DND-41 (cell line): ENCODE measurements around the gene ZRANB3.

Experiments
- EZH2 ChIP-seq: IDR thresholded peaks from 3 replicates; pipeline ENCODE4 v1.6.1; 2012; ENCODE audit warnings: borderline replicate concordance, low read depth, mild to moderate bottlenecking, moderate library complexity, low read length, inconsistent platforms; ENCODE audit not compliant: severe bottlenecking
- TF ChIP-seq, protein P1 (sequence below): IDR thresholded peaks from 2 replicates; pipeline ENCODE4 v1.5.1; 2012; ENCODE audit warnings: borderline replicate concordance, low read length, moderate library complexity, mild to moderate bottlenecking; ENCODE audit not compliant: poor library complexity, severe bottlenecking; ENCODE audit errors: extremely low read depth

DNA sequence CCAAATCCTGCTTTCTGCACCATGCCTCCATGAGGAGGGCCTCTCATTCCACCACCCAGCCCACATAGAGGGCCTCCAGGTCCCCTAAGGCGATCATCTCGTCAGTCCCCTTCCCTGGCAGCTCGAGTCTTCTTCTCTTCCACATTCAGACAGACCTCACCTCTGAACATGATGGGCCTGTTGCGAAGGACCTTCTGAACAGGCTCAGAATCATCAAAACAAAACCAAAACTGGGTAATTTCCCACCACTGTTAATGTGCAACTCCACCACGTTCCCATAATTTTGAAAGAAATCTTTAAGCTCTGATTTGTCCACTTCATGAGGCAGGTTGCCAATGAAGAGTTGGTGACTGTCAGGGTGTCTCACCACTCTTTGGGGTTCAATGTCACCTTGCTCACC is 20.4 kb downstream of the ZRANB3 start:
- TF ChIP-seq, protein P1, sequence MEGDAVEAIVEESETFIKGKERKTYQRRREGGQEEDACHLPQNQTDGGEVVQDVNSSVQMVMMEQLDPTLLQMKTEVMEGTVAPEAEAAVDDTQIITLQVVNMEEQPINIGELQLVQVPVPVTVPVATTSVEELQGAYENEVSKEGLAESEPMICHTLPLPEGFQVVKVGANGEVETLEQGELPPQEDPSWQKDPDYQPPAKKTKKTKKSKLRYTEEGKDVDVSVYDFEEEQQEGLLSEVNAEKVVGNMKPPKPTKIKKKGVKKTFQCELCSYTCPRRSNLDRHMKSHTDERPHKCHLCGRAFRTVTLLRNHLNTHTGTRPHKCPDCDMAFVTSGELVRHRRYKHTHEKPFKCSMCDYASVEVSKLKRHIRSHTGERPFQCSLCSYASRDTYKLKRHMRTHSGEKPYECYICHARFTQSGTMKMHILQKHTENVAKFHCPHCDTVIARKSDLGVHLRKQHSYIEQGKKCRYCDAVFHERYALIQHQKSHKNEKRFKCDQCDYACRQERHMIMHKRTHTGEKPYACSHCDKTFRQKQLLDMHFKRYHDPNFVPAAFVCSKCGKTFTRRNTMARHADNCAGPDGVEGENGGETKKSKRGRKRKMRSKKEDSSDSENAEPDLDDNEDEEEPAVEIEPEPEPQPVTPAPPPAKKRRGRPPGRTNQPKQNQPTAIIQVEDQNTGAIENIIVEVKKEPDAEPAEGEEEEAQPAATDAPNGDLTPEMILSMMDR, result no peak
- TF ChIP-seq EZH2, result no peak
